H9 (cell line): ENCODE data around the gene HOXC6. TPM values are rescaled to one million over a fixed set of nuclear protein-coding genes. Genes with fewer than 3 reads are reported as not detected.

Experiments used
- DNase-seq: peaks from one replicate; pipeline ENCODE4 v3.0.0-alpha.2; 2017
- H2AFZ ChIP-seq: one replicate; pipeline ENCODE4 v1.6.1; 2013; ENCODE audit warnings: mild to moderate bottlenecking, low read length, control low read depth, moderate library complexity
- H2AK5ac ChIP-seq: 2 replicates; pipeline ENCODE4 v1.6.1; 2013; ENCODE audit warnings: low read length, control low read depth, mixed read lengths; ENCODE audit not compliant: insufficient read length
- H2BK120ac ChIP-seq: one replicate; pipeline ENCODE4 v1.6.1; 2013; ENCODE audit warnings: low read depth, mild to moderate bottlenecking, low read length, control low read depth, inconsistent platforms; ENCODE audit not compliant: poor library complexity, severe bottlenecking
- H2BK12ac ChIP-seq: 2 replicates; pipeline ENCODE4 v1.6.1; 2013; ENCODE audit warnings: low read length, control low read depth, mixed read lengths, low read depth; ENCODE audit not compliant: insufficient read length
- H2BK15ac ChIP-seq: 2 replicates; pipeline ENCODE4 v1.6.1; 2013; ENCODE audit warnings: low read depth, low read length, control low read depth
- H2BK20ac ChIP-seq: one replicate; pipeline ENCODE4 v1.6.1; 2013; ENCODE audit warnings: low read depth, mild to moderate bottlenecking, low read length, control low read depth, inconsistent platforms; ENCODE audit not compliant: poor library complexity, severe bottlenecking
- H2BK5ac ChIP-seq: 2 replicates; pipeline ENCODE4 v1.6.1; 2013; ENCODE audit warnings: low read length, control low read depth, mixed read lengths; ENCODE audit not compliant: insufficient read length
- H3K14ac ChIP-seq: 2 replicates; pipeline ENCODE4 v1.6.1; 2013; ENCODE audit warnings: low read length, control low read depth; ENCODE audit not compliant: insufficient read depth
- H3K18ac ChIP-seq: 2 replicates; pipeline ENCODE4 v1.6.1; 2013; ENCODE audit warnings: low read depth, mild to moderate bottlenecking, mixed read lengths, low read length, control low read depth; ENCODE audit not compliant: insufficient read length
- H3K23ac ChIP-seq: 2 replicates; pipeline ENCODE4 v1.6.1; 2013; ENCODE audit warnings: low read length, control low read depth, mixed read lengths, low read depth; ENCODE audit not compliant: insufficient read length
- H3K23me2 ChIP-seq: 2 replicates; pipeline ENCODE4 v1.6.1; 2013; ENCODE audit warnings: low read depth, mild to moderate bottlenecking, mixed read lengths, low read length, control low read depth; ENCODE audit not compliant: insufficient read length, poor library complexity, severe bottlenecking
- H3K27ac ChIP-seq: 2 replicates; pipeline ENCODE4 v1.5.1; 2013; ENCODE audit warnings: low read length, control low read depth, mixed read lengths, low read depth; ENCODE audit not compliant: insufficient read length
- H3K27me3 ChIP-seq: 2 replicates; pipeline ENCODE4 v1.6.1; 2013; ENCODE audit warnings: low read length, control low read depth, inconsistent platforms; ENCODE audit not compliant: insufficient read depth
- H3K4ac ChIP-seq: 2 replicates; pipeline ENCODE4 v1.6.1; 2013; ENCODE audit warnings: low read depth, mild to moderate bottlenecking, control low read depth, inconsistent platforms, low read length, moderate library complexity
- H3K4me1 ChIP-seq: 2 replicates; pipeline ENCODE4 v1.6.1; 2013; ENCODE audit warnings: low read length, control low read depth, inconsistent platforms; ENCODE audit not compliant: insufficient read depth
- H3K4me2 ChIP-seq: 2 replicates; pipeline ENCODE4 v1.6.1; 2013; ENCODE audit warnings: low read length, control low read depth, mixed read lengths; ENCODE audit not compliant: insufficient read length, insufficient read depth
- H3K56ac ChIP-seq: 2 replicates; pipeline ENCODE4 v1.6.1; 2013; ENCODE audit warnings: low read depth, mild to moderate bottlenecking, mixed read lengths, low read length, control low read depth; ENCODE audit not compliant: insufficient read length
- H3K79me1 ChIP-seq: 2 replicates; pipeline ENCODE4 v1.6.1; 2013; ENCODE audit warnings: low read depth, mild to moderate bottlenecking, moderate library complexity, low read length, control low read depth, inconsistent platforms; ENCODE audit not compliant: insufficient read depth, poor library complexity, severe bottlenecking
- H3K79me2 ChIP-seq: 2 replicates; pipeline ENCODE4 v1.6.1; 2013; ENCODE audit warnings: low read length, control low read depth, inconsistent platforms; ENCODE audit not compliant: insufficient read depth
- H3K9ac ChIP-seq: 2 replicates; pipeline ENCODE4 v1.6.1; 2013; ENCODE audit warnings: low read length, control low read depth, mixed read lengths; ENCODE audit not compliant: insufficient read length; ENCODE audit errors: extremely low read depth
- H3K9me3 ChIP-seq: one replicate; pipeline ENCODE4 v1.6.1; 2013; ENCODE audit warnings: low read depth, low read length, inconsistent platforms; ENCODE audit not compliant: control insufficient read depth
- H3T11ph ChIP-seq: one replicate; pipeline ENCODE4 v1.6.1; 2013; ENCODE audit warnings: mild to moderate bottlenecking, low read length, control low read depth, inconsistent platforms
- H4K20me1 ChIP-seq: one replicate; pipeline ENCODE4 v1.6.1; 2013; ENCODE audit not compliant: control insufficient read depth, insufficient read length, insufficient read depth
- H4K5ac ChIP-seq: 2 replicates; pipeline ENCODE4 v1.6.1; 2013; ENCODE audit warnings: low read depth, mild to moderate bottlenecking, mixed read lengths, low read length, control low read depth; ENCODE audit not compliant: insufficient read length
- H4K8ac ChIP-seq: replicated peaks from 2 replicates; pipeline ENCODE4 v1.6.1; 2013; ENCODE audit warnings: low read length, control low read depth, mixed read lengths, low read depth; ENCODE audit not compliant: insufficient read length
- H4K91ac ChIP-seq: 2 replicates; pipeline ENCODE4 v1.6.1; 2013; ENCODE audit warnings: low read depth, mild to moderate bottlenecking, moderate library complexity, mixed read lengths, low read length, control low read depth; ENCODE audit not compliant: insufficient read length
- H3K27ac Mint-ChIP-seq, 3 experiments: 2 replicates in 2 of 3; 3 replicates in 1 of 3; pipeline ENCODE4 v1.8.0; 2020 to 2021; ENCODE audit warnings: mixed read lengths in 3 of 3, mild to moderate bottlenecking in 1 of 3, moderate library complexity in 1 of 3
- H3K27me3 Mint-ChIP-seq: 2 replicates; pipeline ENCODE4 v1.8.0; 2021; ENCODE audit warnings: low read depth, mild to moderate bottlenecking, moderate library complexity, mixed read lengths
- H3K36me3 Mint-ChIP-seq, 3 experiments: 2 replicates in 2 of 3; 3 replicates in 1 of 3; pipeline ENCODE4 v1.8.0; 2020 to 2021; ENCODE audit warnings: low read depth in 3 of 3, mixed read lengths in 3 of 3; ENCODE audit not compliant: insufficient read depth in 1 of 3
- H3K4me1 Mint-ChIP-seq, 2 experiments: 2 replicates each; pipeline ENCODE4 v1.8.0; 2020; ENCODE audit warnings: mixed read lengths in 2 of 2
- H3K4me3 Mint-ChIP-seq, 2 experiments: 2 replicates in 1 of 2; 3 replicates in 1 of 2; pipeline ENCODE4 v1.8.0; 2020 to 2021; ENCODE audit warnings: mild to moderate bottlenecking in 2 of 2, mixed read lengths in 2 of 2, moderate library complexity in 1 of 2
- H3K9me3 Mint-ChIP-seq, 2 experiments: 2 replicates in 1 of 2; 3 replicates in 1 of 2; pipeline ENCODE4 v1.8.0; 2020; ENCODE audit warnings: mild to moderate bottlenecking in 2 of 2, mixed read lengths in 2 of 2, moderate library complexity in 1 of 2
- CTCF ChIP-seq: fragments of 200-600 bp; sonication (generic); conservative IDR thresholded peaks from 3 replicates; pipeline ENCODE4 v1.8.0; 2021; ENCODE audit warnings: antibody characterized with exemption, mild to moderate bottlenecking
- WGBS: extraction: QIAGEN DNeasy Blood & Tissue Kit; methylation state at CpG from one replicate; pipeline ENCODE4 v1.1.7; 2013; ENCODE audit warnings: missing lambda C conversion rate, low lambda C conversion rate, mixed read lengths; ENCODE audit not compliant: insufficient read length; ENCODE audit errors: extremely low coverage; 5-methylcytosine and 5-hydroxymethylcytosine counted together
- total RNA-seq: library from RNA; stranded (reverse); gene quantifications from 2 replicates; pipeline ENCODE4 v1.2.1, GENCODE V29; 2021

The HOXC6 gene
- total RNA-seq, 1 experiment from 2014 or later = not detected

- Histone ChIP-seq H4K5ac (no peak overlapping the region), H3K79me2 (no peaks in the 10 kb centered on the region), H4K20me1 (no peaks in the 10 kb centered on the region), H2BK15ac (no peak overlapping the region), H3K23me2 (no peaks in the 10 kb centered on the region), H2AFZ (no peak overlapping the region), H3T11ph (no peak overlapping the region), H3K18ac (no peak overlapping the region), H3K23ac (no peak overlapping the region), H4K91ac (no peak overlapping the region), H3K4ac (no peak overlapping the region), H2AK5ac (no peak overlapping the region), H3K9me3 (no peaks in the 10 kb centered on the region), H2BK5ac (no peak overlapping the region), H3K56ac (no peak overlapping the region), H2BK20ac (no peak overlapping the region), H2BK12ac (no peak overlapping the region), H4K8ac (no peak overlapping the region), H3K9ac (no peak overlapping the region), H3K27ac (no peak overlapping the region), H3K4me2 (no peak overlapping the region), H3K79me1 (no peaks in the 10 kb centered on the region), H3K4me1 (no peaks in the 10 kb centered on the region), H2BK120ac (no peak overlapping the region), H3K14ac (no peak overlapping the region), H3K27me3 (peaks cover 99% of the 10 kb centered on the region)
- peaks cover 11 to 21% of the 10 kb centered on the region in 2 experiments for H3K4me1 Mint-ChIP-seq
- no peak overlapping the region for H3K4me3 Mint-ChIP-seq
- no peak for DNase-seq
- H3K27me3 Mint-ChIP-seq = peaks cover 100% of the 10 kb centered on the region
- no CpG with 5 or more reads among the region's 5 CpGs for WGBS
- no peak overlapping the region for H3K27ac Mint-ChIP-seq
- no peaks in the 10 kb centered on the region for H3K36me3 Mint-ChIP-seq
- no peak for TF ChIP-seq CTCF
- peaks cover 2 to 9% of the 10 kb centered on the region in 2 experiments; a peak in 4 of 5 replicates for H3K9me3 Mint-ChIP-seq
These were observed 3.5 kb upstream of the HOXC6 start for GRCh38 chr12:54024581-54025305.
